Psoas muscle (tissue), 8 donors: ENCODE results near the gene RHO. TPM values are rescaled to one million over a fixed set of nuclear protein-coding genes. Genes with fewer than 3 reads are reported as not detected.

ENCODE experiments used
- ATAC-seq, 4 donors: fragments of 200-7000 bp; cut with Tn5 transposase; one replicate each; pipeline ENCODE4 v1.9.1; 2020; ENCODE audit warnings: moderate library complexity in 3 of 4, mild to moderate bottlenecking in 2 of 4
- DNase-seq, 2 donors: peaks; one replicate each; pipeline ENCODE4 v3.0.0-alpha.2; 2020
- H3K27ac ChIP-seq: fragments of 200-600 bp; one replicate; pipeline ENCODE4 v1.8.0; 2022
- H3K27me3 ChIP-seq, 3 donors: fragments of 200-600 bp in 1 of 3; one replicate each; pipeline versions ENCODE4 v1.6.1 to v1.8.0; 2013 to 2022; ENCODE audit warnings: low read length in 2 of 3, mild to moderate bottlenecking in 2 of 3, moderate library complexity in 1 of 3; ENCODE audit not compliant: insufficient read depth in 3 of 3
- H3K36me3 ChIP-seq, 2 donors: fragments of 200-600 bp in 1 of 2; one replicate each; pipeline versions ENCODE4 v1.6.1 to v1.8.0; 2013 to 2022; ENCODE audit warnings: low read depth in 1 of 2, mild to moderate bottlenecking in 1 of 2, moderate library complexity in 1 of 2; ENCODE audit not compliant: insufficient read depth in 1 of 2
- H3K4me1 ChIP-seq: fragments of 200-600 bp; one replicate; pipeline ENCODE4 v1.8.0; 2022
- H3K4me3 ChIP-seq: fragments of 200-600 bp; one replicate; pipeline ENCODE4 v1.8.0; 2022; ENCODE audit warnings: mild to moderate bottlenecking
- H3K9me3 ChIP-seq: fragments of 200-600 bp; one replicate; pipeline ENCODE4 v1.8.0; 2022
- CTCF ChIP-seq: fragments of 200-600 bp; IDR thresholded peaks from one replicate; pipeline ENCODE4 v1.8.0; 2022; ENCODE audit warnings: antibody characterized with exemption
- WGBS, 3 donors: extraction: QIAGEN DNeasy Blood & Tissue Kit; methylation state at CpG; one replicate each; pipeline versions ENCODE4 v1.1.6 to v1.1.7; 2013; 5-methylcytosine and 5-hydroxymethylcytosine counted together
- intact Hi-C, 2 donors: fragments of 100-400 bp; cut with DNase I; formaldehyde crosslinking; loops; one replicate each; pipeline versions ENCODE4 v1.11.0 to v1.14.2; 2022
- polyA plus RNA-seq, 3 donors: library from polyadenylated mRNA; stranded (reverse); fragments of 200-250 nt; gene quantifications; one replicate each; pipeline ENCODE4 v1.2.3, GENCODE V29; 2013
- total RNA-seq, 4 donors: library from RNA; stranded (reverse); fragmentation: NEBNext Ultra II Directional in 2 of 4; extraction: Animal tissue kit (Norgen Biotek cat#: 25700) in 2 of 4; gene quantifications; one replicate each; pipeline versions ENCODE4 v1.2.1 to v1.2.4, GENCODE V29; 2021 to 2023
- donor health status: healthy with polysubstance abuse.
- donor health status: DM: no; HTN: no; CAD: no; lungs with moderate emphysema.
- donor health status: Bipolar disorder and iron deficiency.
- donor health status: healthy.
- donor health status: DM: yes; HTN: yes; CAD: no.
- donor health status: DM: no; HTN: no; CAD: no.
- donor health status: DM: no; HTN: no; CAD: no.
- donor health status: DM: yes; HTN: yes; CAD: no.

RHO gene
- total and polyA plus RNA-seq, 7 donors: 0.01 TPM; not detected in 6

- DNase-seq (no peak), ATAC-seq (no peak)
- H3K9me3 ChIP-seq: no peaks in the 10 kb centered on the region
- H3K4me1 ChIP-seq: no peaks in the 10 kb centered on the region
- intact Hi-C loops: no loop called here
- 90 to 92% (median 91%) methylated on average over 14 of the region's 14 CpGs for WGBS, 3 donors
- H3K27ac ChIP-seq: no peak overlapping the region
- TF ChIP-seq CTCF: no peak
- H3K27me3 ChIP-seq: no peaks in the 10 kb centered on the region
- H3K36me3 ChIP-seq: peaks cover 0 to 40% of the 10 kb centered on the region in 2 donors
- H3K4me3 ChIP-seq: no peak overlapping the region
Observed at GRCh38 chr3:129573493-129573892, 45.1 kb downstream of the RHO start.

GRCh38 chr3:129574206-129574605 is 45.8 kb downstream of the RHO start:
- no peak overlapping the region for H3K27ac ChIP-seq
- 94 to 97% (median 96%) methylated on average over 24 of the region's 24 CpGs for WGBS, 3 donors
- H3K4me1 ChIP-seq: no peaks in the 10 kb centered on the region
- intact Hi-C loops: no loop called here
- TF ChIP-seq CTCF: no peak
- ATAC-seq (no peak), DNase-seq (no peak)
- H3K9me3 ChIP-seq: no peaks in the 10 kb centered on the region
- H3K36me3 ChIP-seq: peaks cover 0 to 39% of the 10 kb centered on the region in 2 donors
- H3K4me3 ChIP-seq: no peak overlapping the region
- H3K27me3 ChIP-seq: no peaks in the 10 kb centered on the region

GRCh38 chr3:129575233-129575996 is 47.0 kb downstream of the RHO start:
- Histone ChIP-seq H3K27ac (no peak overlapping the region), H3K4me3 (no peak overlapping the region), H3K36me3 (peaks cover 0 to 34% of the 10 kb centered on the region in 2 donors), H3K4me1 (no peaks in the 10 kb centered on the region), H3K9me3 (no peaks in the 10 kb centered on the region), H3K27me3 (no peaks in the 10 kb centered on the region)
- no peak for TF ChIP-seq CTCF
- WGBS, 3 donors: 77 to 86% (median 83%) methylated on average over 19 of the region's 19 CpGs
- intact Hi-C loops: no loop called here
- no peak for DNase-seq
- no peak for ATAC-seq

GRCh38 chr3:129575997-129576384 is 47.6 kb downstream of the RHO start:
- H3K9me3 ChIP-seq: no peaks in the 10 kb centered on the region
- peaks cover 0 to 28% of the 10 kb centered on the region in 2 donors for H3K36me3 ChIP-seq
- H3K27me3 ChIP-seq: no peaks in the 10 kb centered on the region
- H3K27ac ChIP-seq: no peak overlapping the region
- TF ChIP-seq CTCF: no peak
- no peak for ATAC-seq
- H3K4me3 ChIP-seq: no peak overlapping the region
- intact Hi-C loops: no loop called here
- no peak for DNase-seq
- 85 to 88% (median 85%) methylated on average over 10 of the region's 10 CpGs for WGBS, 3 donors
- no peaks in the 10 kb centered on the region for H3K4me1 ChIP-seq
